Stimulated activated CD4-positive, alpha-beta T cell treated with anti-CD3 and anti-CD28 coated beads, Interleukin-2, amount 100 ng/mL, for 24 hours (primary cell): Measurements from ENCODE around the gene ZNF516.
"Not testable (repeated sequence)": the region's sequence is repeated elsewhere in the genome, so short reads cannot be mapped to it uniquely, and the experiment has no call there.

ENCODE experiments used
- DNase-seq, 2 donors: peaks; one replicate each; pipeline ENCODE4 v3.0.0-alpha.2; 2020

The ZNF516 gene, protein sequence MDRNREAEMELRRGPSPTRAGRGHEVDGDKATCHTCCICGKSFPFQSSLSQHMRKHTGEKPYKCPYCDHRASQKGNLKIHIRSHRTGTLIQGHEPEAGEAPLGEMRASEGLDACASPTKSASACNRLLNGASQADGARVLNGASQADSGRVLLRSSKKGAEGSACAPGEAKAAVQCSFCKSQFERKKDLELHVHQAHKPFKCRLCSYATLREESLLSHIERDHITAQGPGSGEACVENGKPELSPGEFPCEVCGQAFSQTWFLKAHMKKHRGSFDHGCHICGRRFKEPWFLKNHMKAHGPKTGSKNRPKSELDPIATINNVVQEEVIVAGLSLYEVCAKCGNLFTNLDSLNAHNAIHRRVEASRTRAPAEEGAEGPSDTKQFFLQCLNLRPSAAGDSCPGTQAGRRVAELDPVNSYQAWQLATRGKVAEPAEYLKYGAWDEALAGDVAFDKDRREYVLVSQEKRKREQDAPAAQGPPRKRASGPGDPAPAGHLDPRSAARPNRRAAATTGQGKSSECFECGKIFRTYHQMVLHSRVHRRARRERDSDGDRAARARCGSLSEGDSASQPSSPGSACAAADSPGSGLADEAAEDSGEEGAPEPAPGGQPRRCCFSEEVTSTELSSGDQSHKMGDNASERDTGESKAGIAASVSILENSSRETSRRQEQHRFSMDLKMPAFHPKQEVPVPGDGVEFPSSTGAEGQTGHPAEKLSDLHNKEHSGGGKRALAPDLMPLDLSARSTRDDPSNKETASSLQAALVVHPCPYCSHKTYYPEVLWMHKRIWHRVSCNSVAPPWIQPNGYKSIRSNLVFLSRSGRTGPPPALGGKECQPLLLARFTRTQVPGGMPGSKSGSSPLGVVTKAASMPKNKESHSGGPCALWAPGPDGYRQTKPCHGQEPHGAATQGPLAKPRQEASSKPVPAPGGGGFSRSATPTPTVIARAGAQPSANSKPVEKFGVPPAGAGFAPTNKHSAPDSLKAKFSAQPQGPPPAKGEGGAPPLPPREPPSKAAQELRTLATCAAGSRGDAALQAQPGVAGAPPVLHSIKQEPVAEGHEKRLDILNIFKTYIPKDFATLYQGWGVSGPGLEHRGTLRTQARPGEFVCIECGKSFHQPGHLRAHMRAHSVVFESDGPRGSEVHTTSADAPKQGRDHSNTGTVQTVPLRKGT

DNA sequence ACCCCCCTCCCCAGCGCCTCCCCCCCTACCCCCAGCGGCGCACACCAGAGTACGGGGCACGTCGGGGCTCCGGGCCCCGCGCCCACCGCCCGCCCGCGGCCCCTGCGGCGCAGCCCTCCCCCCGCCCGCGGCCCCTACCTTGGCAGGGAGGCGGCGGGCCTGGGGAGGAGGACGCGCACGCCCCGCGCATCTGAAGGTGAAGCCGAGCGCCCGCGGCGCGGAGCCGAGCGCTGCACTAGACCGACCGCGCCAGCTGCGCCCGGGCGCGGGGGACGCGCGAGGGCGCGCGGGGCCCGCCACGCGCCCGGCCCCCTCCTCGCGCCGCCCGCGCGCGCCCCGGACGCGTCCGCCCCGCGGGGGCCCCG lies at the start of gene ZNF516:
TSS of gene ZNF516 (minus strand) at position 237 of the 365 bp plus-strand sequence. CDS start 52,188 bp downstream, outside the sequence.
- peak in 1 of 2 donors; percentile 37 for DNase-seq

DNA sequence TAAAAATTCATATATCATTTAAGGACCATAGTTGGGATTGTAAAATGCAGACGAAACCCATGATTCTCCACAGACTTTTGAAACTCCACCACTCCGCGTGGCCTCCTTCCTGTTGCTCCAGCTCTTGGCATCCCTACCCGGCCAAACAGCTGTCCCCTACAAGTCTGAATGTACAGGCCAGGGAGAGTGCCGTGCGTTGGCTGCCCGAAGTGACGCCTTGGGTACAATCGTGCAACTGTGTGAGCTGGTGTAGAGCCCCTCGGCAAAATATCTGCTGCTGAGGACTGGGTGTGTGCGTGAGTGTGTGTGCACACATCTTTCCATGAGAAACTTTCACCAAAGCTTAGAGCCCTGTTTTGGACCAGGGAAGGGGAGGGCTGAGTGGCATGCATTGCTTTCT lies 43.8 kb upstream of the ZNF516 start:
- no peak for DNase-seq

DNA sequence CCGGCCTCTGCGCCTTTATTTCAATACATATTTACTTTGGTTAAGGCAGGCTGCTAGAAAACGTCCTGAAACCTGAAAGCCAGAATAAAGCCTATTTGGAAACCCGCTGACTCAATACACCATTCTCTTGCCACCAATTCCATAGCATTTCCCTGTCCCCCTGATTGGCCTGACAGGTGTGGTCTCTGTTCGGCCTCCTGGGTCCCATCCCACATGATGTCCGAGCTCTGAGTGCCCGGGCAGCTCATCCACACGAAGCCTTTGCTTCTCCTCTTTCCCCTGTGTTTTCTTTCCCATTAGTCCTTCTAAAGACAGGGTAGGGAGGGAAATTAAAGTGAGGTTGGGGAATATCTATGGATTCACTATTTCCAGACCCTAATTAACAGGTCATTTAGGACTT lies 42.6 kb upstream of the ZNF516 start:
- DNase-seq, result no peak

- DNase-seq, result not testable (repeated sequence)
Observed at GRCh38 chr18:76536593-76536992, 41.6 kb upstream of the ZNF516 start.

- no peak for DNase-seq
Observed at GRCh38 chr18:76532875-76533274, 37.8 kb upstream of the ZNF516 start.

DNA sequence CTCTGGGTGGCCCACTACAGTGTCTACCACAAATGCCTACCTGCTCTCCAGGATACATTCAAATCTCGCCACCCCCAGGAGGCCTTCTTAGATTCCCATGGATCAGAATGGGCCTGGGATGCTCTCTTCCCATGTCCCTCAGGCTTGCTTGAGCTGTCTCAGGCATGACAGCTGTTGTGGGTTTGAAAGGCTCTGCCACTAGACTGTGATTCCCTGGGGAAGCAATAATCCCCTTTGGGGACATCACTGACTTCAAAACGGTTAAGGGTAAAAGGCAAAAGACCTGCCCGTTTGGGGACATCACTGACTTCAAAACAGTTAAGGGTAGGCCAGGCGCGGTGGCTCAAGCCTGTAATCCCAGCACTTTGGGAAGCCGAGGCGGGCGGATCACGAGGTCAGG lies 35.8 kb upstream of the ZNF516 start:
- no peak for DNase-seq

DNA sequence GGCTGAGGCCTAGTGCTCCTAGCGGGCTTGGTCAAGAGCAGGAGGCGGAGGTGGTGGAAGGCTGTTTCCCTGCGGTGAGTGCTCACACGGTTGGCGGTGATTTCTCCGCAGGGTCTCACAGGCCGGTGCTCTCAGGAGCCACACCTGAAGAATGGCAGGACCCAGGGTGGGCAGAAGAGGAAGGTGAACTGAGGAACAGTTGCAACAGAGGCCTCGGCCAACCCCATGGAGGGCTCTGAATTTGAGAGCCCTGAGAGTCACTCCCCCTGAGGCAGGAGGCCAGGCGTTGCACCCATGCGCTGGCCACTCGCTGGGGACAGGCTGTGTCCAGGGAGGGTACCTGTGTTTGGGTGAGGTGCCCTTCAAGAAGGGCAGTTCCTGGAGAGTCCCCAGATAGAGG lies 35.3 kb upstream of the ZNF516 start:
- no peak for DNase-seq

DNA sequence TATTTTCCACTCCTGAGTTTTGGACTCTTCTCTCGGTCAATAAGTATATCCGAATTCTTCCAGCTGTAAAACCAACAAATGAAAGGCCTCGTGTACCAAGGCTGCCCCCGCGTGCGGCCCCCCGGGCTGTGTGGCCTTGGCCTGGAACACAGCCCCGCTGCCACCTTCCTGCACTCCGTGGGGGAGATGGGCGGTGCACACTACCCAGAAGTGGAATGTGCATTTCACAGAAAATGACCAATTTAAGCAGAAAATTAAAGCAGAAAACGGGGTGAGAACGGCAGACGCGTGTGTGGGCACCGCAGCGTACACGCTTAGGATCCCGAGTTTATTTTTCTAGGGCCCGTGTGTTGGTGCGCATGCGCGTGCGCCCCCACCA lies 34.4 kb upstream of the ZNF516 start:
- DNase-seq, result no peak

- DNase-seq, result peak in 1 of 2 donors; percentile 11
Observed at GRCh38 chr18:76528477-76529432, 33.7 kb upstream of the ZNF516 start.

GRCh38 chr18:76525911-76526310 lies 30.9 kb upstream of the ZNF516 start:
- no peak for DNase-seq

- DNase-seq, result no peak
Observed at GRCh38 chr18:76524900-76525698, 30.1 kb upstream of the ZNF516 start.

GRCh38 chr18:76524477-76524876 lies 29.4 kb upstream of the ZNF516 start:
- no peak for DNase-seq

DNA sequence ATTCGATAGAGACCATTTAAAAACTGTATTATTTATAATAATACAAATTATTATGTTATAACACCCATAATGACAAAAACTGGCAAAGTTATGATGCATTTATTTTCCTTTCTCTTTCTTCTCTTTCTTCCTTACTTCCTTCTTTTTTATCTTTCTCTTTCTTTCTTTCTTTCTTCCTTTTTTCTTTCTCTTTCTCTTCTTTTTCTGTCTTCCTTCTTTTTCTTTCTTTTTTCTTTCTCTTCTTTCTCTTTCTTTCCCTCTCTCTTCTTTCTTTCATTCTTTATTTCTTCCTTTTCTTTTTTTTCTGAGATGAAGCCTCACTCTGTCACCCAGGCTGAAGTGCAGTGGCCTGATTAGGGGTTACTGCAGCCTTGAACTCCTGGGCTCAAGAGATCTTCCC lies 27.5 kb upstream of the ZNF516 start:
- DNase-seq, result no peak

GRCh38 chr18:76522122-76522503 lies 27.1 kb upstream of the ZNF516 start:
- DNase-seq, result no peak

DNA sequence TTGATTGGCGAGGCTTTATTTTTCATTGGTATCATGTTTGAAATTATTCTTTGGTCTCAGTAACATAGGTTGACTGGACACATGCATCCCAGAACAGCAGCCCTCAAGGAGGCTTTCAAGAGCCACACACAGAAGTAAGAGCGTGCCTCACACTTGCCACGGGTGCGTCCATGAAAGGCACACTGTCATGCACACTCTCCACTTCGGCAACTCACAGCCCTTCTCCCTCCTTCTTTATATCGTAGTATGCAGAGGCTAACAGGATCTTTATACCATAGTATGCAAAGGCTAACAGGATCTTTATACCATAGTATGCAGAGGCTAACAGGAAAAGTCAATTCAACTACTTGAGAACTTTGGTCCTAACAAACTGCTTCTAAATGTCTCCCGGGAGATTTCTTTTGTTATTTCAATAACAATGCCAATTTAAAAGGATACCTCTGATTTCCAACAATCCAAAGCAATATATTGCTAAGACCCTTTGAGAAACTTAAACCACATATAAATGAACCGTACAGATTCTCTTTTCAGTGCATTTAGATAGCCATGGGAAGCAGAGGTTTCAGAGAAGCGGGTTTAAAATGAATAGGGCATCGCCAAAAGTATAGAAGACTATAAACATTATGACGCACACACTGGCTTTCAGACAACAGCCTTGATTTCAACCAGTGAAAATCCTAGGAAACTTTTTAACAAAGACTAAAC lies 26.5 kb upstream of the ZNF516 start:
- DNase-seq, result no peak

DNA sequence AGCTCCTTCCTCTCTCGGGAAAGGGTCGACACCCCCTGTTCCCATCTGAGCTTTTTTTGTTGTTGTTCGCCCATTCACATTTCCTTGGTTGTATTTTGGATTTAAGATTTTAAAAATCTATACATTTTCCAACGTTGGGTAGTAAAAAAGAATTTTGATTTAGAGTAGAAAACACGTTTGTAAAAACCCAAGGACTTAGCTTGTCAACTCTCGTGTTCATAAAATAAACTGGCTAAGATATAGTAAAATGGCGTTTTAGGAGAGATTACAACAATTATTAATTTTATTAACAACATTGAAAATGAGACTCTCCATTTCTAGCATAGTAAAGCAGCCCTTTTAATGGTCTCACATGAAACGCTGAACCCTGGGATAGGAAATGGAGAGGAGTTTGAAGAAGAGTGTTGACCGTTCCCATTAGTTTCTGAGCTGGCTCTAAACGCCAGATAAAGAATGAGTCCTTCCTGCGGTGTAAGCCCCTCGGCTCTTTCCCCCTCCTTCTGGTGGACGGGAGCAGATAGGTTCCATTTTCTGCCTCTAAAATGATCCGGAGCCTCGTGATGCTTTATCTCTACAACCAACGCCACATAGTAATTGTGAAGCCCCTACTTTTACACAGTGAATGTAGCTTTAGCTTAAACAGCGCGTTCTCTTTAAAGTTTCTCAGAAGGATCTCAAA lies 24.0 kb upstream of the ZNF516 start:
- no peak for DNase-seq

- DNase-seq, result peak in 1 of 2 donors; percentile 7
Observed at GRCh38 chr18:76518123-76518859, 23.2 kb upstream of the ZNF516 start.

DNA sequence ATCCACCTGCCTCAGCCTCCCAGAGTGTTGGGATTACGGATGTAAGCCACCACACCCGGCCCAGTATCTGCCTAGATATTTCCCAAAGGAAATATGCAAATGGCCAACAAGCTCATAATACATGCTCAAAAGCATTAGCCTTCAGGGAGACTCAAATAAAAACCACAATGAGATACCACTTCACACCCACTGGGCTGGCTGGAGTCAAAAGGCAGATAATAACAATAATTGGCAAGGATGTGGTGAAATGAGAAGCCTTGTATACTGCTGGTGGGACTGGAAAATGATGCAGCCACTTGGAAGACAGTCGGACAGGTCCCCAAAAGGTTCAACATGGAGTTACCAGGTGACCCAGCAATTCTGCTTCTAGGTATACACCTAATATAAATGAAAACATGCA lies 20.5 kb upstream of the ZNF516 start:
- no peak for DNase-seq

DNA sequence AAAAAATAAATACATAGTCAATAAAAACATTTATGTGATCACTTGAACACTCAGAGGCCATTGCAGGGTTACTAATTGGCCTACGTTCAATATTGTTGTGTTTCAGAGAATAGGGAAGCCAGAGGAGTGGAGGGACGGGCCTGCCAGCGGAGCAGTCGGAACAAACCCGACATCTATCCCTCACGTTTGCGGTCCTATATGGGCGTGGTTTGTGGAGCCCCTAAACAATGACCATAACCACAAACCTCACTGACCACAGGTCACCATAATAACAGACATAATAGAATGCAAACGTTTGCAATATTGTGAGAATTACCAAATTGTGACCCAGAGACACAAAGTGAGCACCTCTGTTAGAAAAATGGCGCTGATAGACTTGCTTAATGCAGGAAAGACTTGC lies 19.5 kb upstream of the ZNF516 start:
- DNase-seq, result no peak
